Fibroblast of skin of back (primary cell): ENCODE results near the gene SEZ6.

Experiments used
- DNase-seq: peaks from one replicate; pipeline ENCODE4 v3.0.0-alpha.2; 2013

SEZ6 gene

DNA sequence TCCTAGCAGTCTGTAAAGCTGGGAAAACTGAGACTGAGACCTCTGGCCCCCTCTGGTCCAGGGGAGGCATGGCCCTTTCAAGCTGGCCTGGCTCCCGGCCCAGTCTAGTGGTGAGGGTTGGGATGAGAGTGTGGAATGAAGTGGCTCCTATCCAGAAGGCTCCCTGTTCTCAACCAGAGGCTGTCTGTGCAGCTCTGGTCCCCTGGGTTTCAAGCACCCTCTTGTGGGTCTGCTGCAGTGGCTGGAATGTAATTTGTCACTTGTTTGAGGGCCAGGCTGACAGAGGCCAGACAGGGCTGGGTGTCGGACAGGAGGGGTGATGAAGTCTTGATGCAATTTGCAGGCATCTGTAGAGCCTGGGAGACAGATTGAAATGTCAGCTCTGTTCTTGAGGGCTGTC lies 32.4 kb downstream of the SEZ6 start:
- DNase-seq = peak; percentile 83

- peak; percentile 72 for DNase-seq
Measured at GRCh38 chr17:28972437-28972836, 33.4 kb downstream of the SEZ6 start.

- no peak for DNase-seq
Measured at GRCh38 chr17:28970879-28971278, 35.0 kb downstream of the SEZ6 start.

- DNase-seq = no peak
Measured at GRCh38 chr17:28969706-28970393, 36.0 kb downstream of the SEZ6 start.

- DNase-seq = no peak
Measured at GRCh38 chr17:28968914-28969295, 36.9 kb downstream of the SEZ6 start.

DNA sequence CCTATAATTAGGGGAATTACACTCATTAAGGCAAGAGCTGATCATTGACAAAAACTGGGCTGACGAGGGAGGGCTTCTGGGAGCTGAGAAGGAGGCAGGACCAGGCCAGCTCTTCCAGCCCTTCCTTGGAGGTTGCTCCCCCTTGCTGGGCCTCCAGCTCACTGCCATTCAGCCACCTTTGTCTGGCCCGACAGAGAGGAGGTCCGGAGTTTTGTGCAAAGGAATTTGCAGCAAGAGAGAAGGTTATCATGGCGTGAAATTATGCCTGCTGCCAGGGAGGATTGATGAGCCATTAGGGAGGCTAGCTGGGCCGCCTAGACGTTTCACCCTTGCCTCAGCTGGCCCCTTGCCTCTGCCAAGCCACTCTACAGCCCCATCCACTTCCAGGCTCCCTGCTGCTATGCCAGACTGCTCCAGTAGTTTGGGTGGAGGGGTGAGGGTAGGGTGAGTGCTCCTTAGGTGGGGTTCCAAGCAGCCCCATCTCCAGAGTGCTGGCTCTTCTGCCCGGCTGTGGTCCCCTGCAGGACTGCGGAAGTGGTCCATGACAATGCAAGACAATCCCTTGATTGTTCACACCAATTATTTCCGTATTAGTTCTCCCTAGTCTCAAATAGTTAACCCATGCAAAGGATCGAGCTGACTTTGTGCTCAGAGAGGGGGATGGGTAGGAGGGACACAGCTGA lies 37.5 kb downstream of the SEZ6 start:
- no peak for DNase-seq

- no peak for DNase-seq
Measured at GRCh38 chr17:28967221-28968135, 38.4 kb downstream of the SEZ6 start.

GRCh38 chr17:28963841-28964240 lies 42.0 kb downstream of the SEZ6 start:
- DNase-seq = no peak

- DNase-seq = no peak
Measured at GRCh38 chr17:28963055-28963611, 42.7 kb downstream of the SEZ6 start.

DNA sequence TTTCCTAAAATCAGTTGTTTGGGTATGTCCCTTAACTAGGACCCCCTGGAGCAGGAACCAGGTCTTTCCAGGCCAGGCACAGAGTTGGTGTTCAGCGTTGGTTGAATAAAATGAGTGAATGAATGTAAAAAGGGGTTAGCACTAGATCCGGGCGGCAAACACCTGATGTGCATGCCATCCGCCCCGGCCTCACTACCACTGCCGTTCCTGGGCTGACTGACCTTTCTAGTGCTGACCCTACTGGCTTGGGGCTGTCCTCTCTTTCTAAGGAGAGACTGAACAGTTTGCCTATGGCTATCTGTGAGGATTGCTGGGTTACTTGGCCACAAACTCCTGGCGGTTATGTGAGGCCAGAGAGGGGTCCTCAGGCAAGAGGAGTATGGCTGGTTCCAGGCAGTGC lies 44.4 kb downstream of the SEZ6 start:
- DNase-seq = no peak

DNA sequence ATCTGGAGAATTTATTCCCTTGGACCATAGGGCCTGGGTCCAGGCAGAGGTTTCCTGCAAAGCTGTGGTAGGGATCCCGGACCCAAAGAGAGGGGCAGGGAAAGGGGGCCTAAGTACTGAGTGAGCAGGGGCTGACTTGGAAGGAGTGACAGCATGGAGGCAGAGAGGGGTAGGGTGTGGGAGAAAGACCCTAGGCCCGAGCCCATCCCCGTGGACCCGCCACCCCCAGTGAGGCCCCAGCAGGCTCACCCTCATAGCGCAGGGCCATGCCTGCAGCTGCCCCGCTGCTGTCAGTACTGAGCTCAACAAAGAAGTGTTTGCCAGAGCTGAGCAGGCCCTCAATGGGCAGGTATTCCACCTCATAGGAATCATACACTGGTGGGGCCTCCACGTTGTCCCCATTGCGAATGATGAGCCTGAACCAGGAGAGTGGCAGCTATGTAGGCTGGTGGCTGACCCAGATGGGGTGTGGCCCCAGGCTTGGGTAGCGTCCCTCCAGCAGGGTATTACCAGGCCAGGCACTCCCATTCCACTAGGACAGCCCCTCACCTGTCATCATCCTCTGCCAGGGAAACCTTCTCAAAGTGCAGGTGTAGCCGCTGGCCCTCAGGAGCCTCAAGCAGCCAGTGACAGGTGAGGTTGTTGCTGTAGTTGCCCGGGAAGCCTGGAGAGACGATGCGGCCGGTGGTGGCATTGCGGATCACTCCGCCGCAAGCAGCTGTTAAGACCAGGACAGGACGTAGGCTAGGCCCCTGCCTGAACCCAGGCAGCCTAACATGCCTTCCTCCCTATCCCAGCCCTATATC lies 45.4 kb downstream of the SEZ6 start:
- no peak for DNase-seq

GRCh38 chr17:28959471-28959871 lies 46.4 kb downstream of the SEZ6 start:
- DNase-seq = no peak

- no peak for DNase-seq
Measured at GRCh38 chr17:28958820-28959455, 46.9 kb downstream of the SEZ6 start.

DNA sequence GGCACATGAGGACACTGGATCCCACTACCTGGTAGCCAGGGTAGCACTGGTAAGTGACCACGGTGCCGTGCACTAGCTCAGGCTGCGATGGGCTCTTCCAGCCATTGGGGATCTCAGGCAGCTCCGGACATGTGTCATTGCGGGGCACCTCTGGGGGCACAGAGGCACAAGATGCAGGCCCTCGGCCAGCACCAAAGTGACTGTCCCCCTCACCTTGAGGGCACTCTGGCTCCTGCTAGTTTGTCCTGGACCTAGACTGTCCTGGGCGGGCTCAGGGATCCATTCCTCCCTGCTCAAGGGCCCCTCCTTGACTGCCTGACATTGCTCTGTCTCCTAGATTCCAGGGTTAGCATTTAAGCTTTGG lies 47.9 kb downstream of the SEZ6 start:
- no peak for DNase-seq

- no peak for DNase-seq
Measured at GRCh38 chr17:28957277-28957991, 48.4 kb downstream of the SEZ6 start.

- DNase-seq = no peak
Measured at GRCh38 chr17:28956861-28957260, 49.0 kb downstream of the SEZ6 start.

GRCh38 chr17:28956112-28956511 lies 49.7 kb downstream of the SEZ6 start:
- no peak for DNase-seq

GRCh38 chr17:28955408-28955807 lies 50.4 kb downstream of the SEZ6 start:
- DNase-seq = no peak

GRCh38 chr17:28954886-28955285 lies 50.9 kb downstream of the SEZ6 start:
- no peak for DNase-seq

GRCh38 chr17:28953444-28954118 lies 52.3 kb downstream of the SEZ6 start:
- peak; percentile 37 for DNase-seq
